GM12878 (cell line): ENCODE results near the gene CPEB3. TPM values are rescaled to one million over a fixed set of nuclear protein-coding genes. Genes with fewer than 3 reads are reported as not detected.

Experiments used
- ATAC-seq: fragments of 200-7000 bp; cut with Tn5 transposase; 3 replicates; pipeline ENCODE4 v1.9.1; 2020; ENCODE audit warnings: mild to moderate bottlenecking, moderate library complexity
- BruUV-seq: library from RNA; stranded (reverse); fragments of 400-500 nt; replicated peaks from 2 replicates; lab custom pipeline; 2021; lab: Mats Ljungman, UMichigan
- CTCF ChIA-PET: fragments of 300-600 bp; sonication (Branson Sonifier 250); formaldehyde crosslinking; extraction: SDS; loops from one replicate; lab custom pipeline; 2021; ENCODE audit warnings: inconsistent platforms; lab: Yijun Ruan, JAX
- POLR2A ChIA-PET: fragments of 350-600 bp; formaldehyde crosslinking; extraction: SDS; loops from one replicate; lab custom pipeline; 2021; ENCODE audit warnings: inconsistent platforms; lab: Charles Lee
- RAD21 ChIA-PET: fragments of 300-600 bp; sonication (Branson Sonifier 250); formaldehyde crosslinking; loops from one replicate; lab custom pipeline; 2023; ENCODE audit warnings: antibody characterized with exemption; ENCODE audit not compliant: unreplicated experiment; lab: Charles Lee
- SMC1A ChIA-PET: fragments of 300-600 bp; sonication (Branson Sonifier 250); formaldehyde crosslinking; loops from one replicate; lab custom pipeline; 2023; ENCODE audit not compliant: unreplicated experiment, uncharacterized antibody; lab: Charles Lee
- DNase-seq: peaks from one replicate; pipeline ENCODE4 v3.0.0-alpha.2; 2011; ENCODE audit warnings: low read depth, low spot score
- FAIRE-seq: peaks from 3 replicates; lab custom pipeline; 2011; peaks lifted over from hg19 to GRCh38; lab: Jason Lieb, UNC
- H2AFZ ChIP-seq: 2 replicates; pipeline ENCODE4 v1.6.0; 2011; ENCODE audit warnings: low read depth, low read length, control low read depth; ENCODE audit not compliant: control insufficient read depth
- H3K27ac ChIP-seq: 2 replicates; pipeline ENCODE4 v1.5.1; 2011; ENCODE audit warnings: control low read depth; ENCODE audit not compliant: control insufficient read depth, insufficient read depth
- H3K27me3 ChIP-seq, 2 experiments: replicated peaks in 1 of 2; 2 replicates each; pipeline versions ENCODE4 v1.6.0 to v1.6.1; 2011; ENCODE audit warnings: low read length in 1 of 2; ENCODE audit not compliant: control insufficient read depth in 2 of 2, insufficient read depth in 2 of 2
- H3K36me3 ChIP-seq, 2 experiments: 2 replicates each; pipeline ENCODE4 v1.5.1; 2011; ENCODE audit warnings: low read length in 1 of 2; ENCODE audit not compliant: control insufficient read depth in 2 of 2, insufficient read depth in 2 of 2
- H3K4me1 ChIP-seq: 2 replicates; pipeline ENCODE4 v1.6.1; 2011; ENCODE audit warnings: mild to moderate bottlenecking, low read length, moderate library complexity, mixed read lengths; ENCODE audit not compliant: control insufficient read depth, insufficient read depth
- H3K4me2 ChIP-seq: 2 replicates; pipeline ENCODE4 v1.6.0; 2011; ENCODE audit warnings: control low read depth; ENCODE audit not compliant: control insufficient read depth, insufficient read depth
- H3K4me3 ChIP-seq: fragments of 200-600 bp; sonication (generic); 2 replicates; pipeline ENCODE4 v1.5.1; 2016
- H3K79me2 ChIP-seq: 2 replicates; pipeline ENCODE4 v1.6.0; 2011; ENCODE audit warnings: low read length; ENCODE audit not compliant: control insufficient read depth, insufficient read depth
- H3K9ac ChIP-seq: 2 replicates; pipeline ENCODE4 v1.8.0; 2011; ENCODE audit warnings: low read length, control low read depth, mixed read lengths; ENCODE audit not compliant: control insufficient read depth, insufficient read depth
- H3K9me3 ChIP-seq: replicated peaks from 3 replicates; pipeline ENCODE4 v1.5.1; 2011; ENCODE audit warnings: mild to moderate bottlenecking, low read length; ENCODE audit not compliant: control insufficient read depth, insufficient read depth
- H4K20me1 ChIP-seq: 2 replicates; pipeline ENCODE4 v1.6.0; 2011; ENCODE audit not compliant: control insufficient read depth, insufficient read depth
- BCL3 ChIP-seq: IDR thresholded peaks from 2 replicates; pipeline ENCODE4 v1.6.1; 2011; ENCODE audit warnings: borderline replicate concordance, low read depth, mild to moderate bottlenecking, moderate library complexity, low read length; ENCODE audit not compliant: insufficient read depth, poor library complexity, severe bottlenecking
- SKIL ChIP-seq: fragments of 450-650 bp; IDR thresholded peaks from 2 replicates; pipeline ENCODE4 v1.6.1; 2017; ENCODE audit warnings: mild to moderate bottlenecking, low read depth, inconsistent platforms; ENCODE audit not compliant: poor library complexity, severe bottlenecking
- WGBS: methylation state at CpG from one replicate; pipeline ENCODE4 v1.1.6; 2016; ENCODE audit warnings: low lambda C conversion rate; ENCODE audit not compliant: insufficient replicate concordance, insufficient coverage; ENCODE audit errors: missing lambda C conversion rate; 5-methylcytosine and 5-hydroxymethylcytosine counted together
- in situ Hi-C: fragments of 300-500 bp; cut with MboI; formaldehyde crosslinking; loops from 9 replicates; pipeline ENCODE4 v1.14.3; 2018; ENCODE audit warnings: mixed read lengths
- intact Hi-C: fragments of 100-400 bp; cut with micrococcal nuclease; formaldehyde crosslinking; loops from one replicate; pipeline ENCODE4 v1.14.2; 2022; ENCODE audit not compliant: unreplicated experiment
- polyA plus RNA-seq, 11 experiments: library from polyadenylated mRNA; depleted of rRNA in 4 of 11; unstranded in 6 of 11; stranded (reverse) in 5 of 11; fragments of >200 nt; fragmentation: Nextera tagmentation in 4 of 11; fragmentation: Illumina TruSeq in 1 of 11; extraction: Ambion mirVana in 4 of 11; extraction: Trizol in 1 of 11; gene quantifications; 1 replicate in 1 of 11; 2 replicates in 10 of 11; pipeline versions ENCODE4 v1.2.1 to v1.2.3, GENCODE V29; 2011 to 2016; ENCODE audit warnings: inconsistent platforms in 2 of 11, missing spikeins in 2 of 11, low read depth in 1 of 11
- total RNA-seq, 4 experiments: library from RNA; depleted of rRNA in 3 of 4; stranded (reverse); fragments of >200 nt in 3 of 4; fragmentation: Illumina TruSeq in 1 of 4; extraction: Trizol in 1 of 4; gene quantifications; 2 replicates each; pipeline versions ENCODE4 v1.2.1 to v1.2.3, GENCODE V29; 2013 to 2021

The CPEB3 gene
- total and polyA plus RNA-seq, 10 of the 15 experiments (the other 5 are each of a cell fraction or from before 2014, with no cell fraction given) = 0.50 to 2.3 (median 1.2) TPM

GRCh38 chr10:92187101-92187500 is 103.8 kb downstream of the CPEB3 start:
- POLR2A ChIA-PET = interaction anchor here (0.6 kb wide), 1 partner anchor 19 kb away, joined by 3 read pairs; no protein-coding TSS in a partner anchor
- peak; percentile 70 for FAIRE-seq
- WGBS = 0% methylated on average over 2 of the region's 2 CpGs
- H3K79me2 ChIP-seq = no peaks in the 10 kb centered on the region
- CTCF ChIA-PET = no interaction called here
- in situ Hi-C loops (no loop called here), intact Hi-C loops (loop anchor here (10.0 kb wide), 1 partner anchor 248 kb away; no protein-coding TSS in a partner anchor)
- peak overlapping the region; percentile 52 for H3K27ac ChIP-seq
- peaks cover 7% of the 10 kb centered on the region for H3K4me1 ChIP-seq
- RAD21 ChIA-PET = no interaction called here
- no TSS peak for BruUV-seq
- H3K9ac ChIP-seq = no peak overlapping the region
- H2AFZ ChIP-seq = no peak overlapping the region
- no peak for DNase-seq
- H3K27me3 ChIP-seq = no peaks in the 10 kb centered on the region
- H3K9me3 ChIP-seq = no peaks in the 10 kb centered on the region
- ATAC-seq = peak; percentile 71
- SMC1A ChIA-PET = interaction anchor here (1.0 to 1.4 kb wide), 4 partner anchors 35 to 103 kb away, joined by 3 to 5 read pairs (median 3); partner anchors contain the start of genes CPEB3 and MARCHF5
- H4K20me1 ChIP-seq = no peaks in the 10 kb centered on the region
- no peaks in the 10 kb centered on the region; a peak in 1 of 4 replicates for H3K36me3 ChIP-seq
- H3K4me3 ChIP-seq = no peak overlapping the region
- peak overlapping the region; percentile 65 for H3K4me2 ChIP-seq
- TF ChIP-seq BCL3 = no peak
- peak; percentile 19 for TF ChIP-seq SKIL
